HCT116 (cell line): ENCODE data around the gene VTN. TPM values are rescaled to one million over a fixed set of nuclear protein-coding genes. Genes with fewer than 3 reads are reported as not detected.

Experiments used
- ATAC-seq: fragments of 200-7000 bp; cut with Tn5 transposase; 2 replicates; pipeline ENCODE4 v1.9.1; 2020; ENCODE audit warnings: mild to moderate bottlenecking, moderate library complexity
- BruUV-seq: library from RNA; stranded (reverse); fragments of 400-500 nt; replicated peaks from 2 replicates; lab custom pipeline; 2021; lab: Mats Ljungman, UMichigan
- CTCF ChIA-PET: fragments of 300-600 bp; sonication (Branson Sonifier 250); formaldehyde crosslinking; loops from one replicate; lab custom pipeline; 2021; ENCODE audit warnings: antibody characterized with exemption; lab: Charles Lee
- POLR2A ChIA-PET: fragments of 300-600, 350-600 bp; sonication (Branson Sonifier 250); formaldehyde crosslinking; loops from one replicate; lab custom pipeline; 2021; ENCODE audit warnings: antibody characterized with exemption; lab: Charles Lee
- RAD21 ChIA-PET, 2 experiments: fragments of 300-600 bp; sonication (Branson Sonifier 250); formaldehyde crosslinking; loops; one replicate each; lab custom pipeline; 2023; ENCODE audit warnings: low total read pairs in 2 of 2; ENCODE audit not compliant: uncharacterized antibody in 2 of 2, unreplicated experiment in 2 of 2, low non-redundant PET in 1 of 2; lab: Charles Lee
- DNase-seq: peaks from one replicate; pipeline ENCODE4 v3.0.0-alpha.2; 2010; ENCODE audit warnings: low read depth, low spot score
- H2AFZ ChIP-seq: fragments of 200-600 bp; shearing (Covaris generic), sonication (generic); 2 replicates; pipeline ENCODE4 v1.6.1; 2017; ENCODE audit warnings: low read depth, mixed run types, mixed read lengths, antibody characterized with exemption, low read length; ENCODE audit not compliant: poor library complexity, severe bottlenecking
- H3K27ac ChIP-seq: 2 replicates; pipeline ENCODE4 v1.5.1; 2012; ENCODE audit warnings: low read depth, low read length
- H3K27me3 ChIP-seq: fragments of 200-600 bp; sonication (generic); 2 replicates; pipeline ENCODE4 v1.6.1; 2016; ENCODE audit warnings: mixed run types, low read length, mixed read lengths; ENCODE audit not compliant: insufficient read depth
- H3K36me3 ChIP-seq, 2 experiments: fragments of 200-500 bp in 1 of 2; fragments of 200-600 bp in 1 of 2; sonication (Bioruptor generic) in 1 of 2; sonication (generic) in 1 of 2; 2 replicates each; pipeline versions ENCODE4 v1.5.1 to v1.6.1; 2014 to 2016; ENCODE audit warnings: low read length in 2 of 2, inconsistent platforms in 1 of 2, mixed read lengths in 1 of 2, mixed run types in 1 of 2; ENCODE audit not compliant: insufficient read depth in 2 of 2, control insufficient read depth in 1 of 2
- H3K4me1 ChIP-seq, 2 experiments: fragments of 200-600 bp in 1 of 2; sonication (generic) in 1 of 2; 2 replicates each; pipeline versions ENCODE4 v1.5.1 to v1.6.1; 2012 to 2017; ENCODE audit warnings: low read length in 2 of 2, inconsistent platforms in 1 of 2, mild to moderate bottlenecking in 1 of 2, mixed read lengths in 1 of 2, mixed run types in 1 of 2, moderate library complexity in 1 of 2; ENCODE audit not compliant: insufficient read depth in 2 of 2, control insufficient read depth in 1 of 2
- H3K4me2 ChIP-seq: fragments of 200-600 bp; sonication (generic); 2 replicates; pipeline ENCODE4 v1.6.1; 2017; ENCODE audit warnings: mixed run types, low read length, mixed read lengths
- H3K4me3 ChIP-seq, 2 experiments: fragments of 200-600 bp in 1 of 2; sonication (generic) in 1 of 2; replicated peaks in 1 of 2; 2 replicates each; pipeline ENCODE4 v1.5.1; 2011 to 2016; ENCODE audit warnings: low read length in 2 of 2, control low read depth in 1 of 2, low read depth in 1 of 2, mild to moderate bottlenecking in 1 of 2, mixed read lengths in 1 of 2, mixed run types in 1 of 2
- H3K79me2 ChIP-seq: fragments of 200-600 bp; sonication (generic); 2 replicates; pipeline ENCODE4 v1.6.1; 2017; ENCODE audit warnings: mild to moderate bottlenecking, mixed run types, low read length, moderate library complexity, mixed read lengths; ENCODE audit not compliant: insufficient read depth
- H3K9ac ChIP-seq: fragments of 200-600 bp; sonication (generic); 2 replicates; pipeline ENCODE4 v1.6.1; 2016; ENCODE audit warnings: low read length, mixed read lengths
- H3K9me2 ChIP-seq: fragments of 200-600 bp; sonication (generic), shearing (Covaris generic); 2 replicates; pipeline ENCODE4 v1.6.1; 2017; ENCODE audit warnings: mixed run types, mild to moderate bottlenecking, moderate library complexity; ENCODE audit not compliant: insufficient read depth
- H3K9me3 ChIP-seq, 2 experiments: fragments of 200-500 bp in 1 of 2; fragments of 200-600 bp in 1 of 2; sonication (Bioruptor generic) in 1 of 2; sonication (generic) in 1 of 2; 2 replicates each; pipeline ENCODE4 v1.6.1; 2014 to 2017; ENCODE audit warnings: low read length in 2 of 2, mixed read lengths in 2 of 2, inconsistent platforms in 1 of 2, low read depth in 1 of 2, mild to moderate bottlenecking in 1 of 2, mixed run types in 1 of 2, moderate library complexity in 1 of 2; ENCODE audit not compliant: control insufficient read depth in 1 of 2, insufficient read depth in 1 of 2
- H4K20me1 ChIP-seq: fragments of 200-600 bp; sonication (generic), shearing (Covaris generic); 2 replicates; pipeline ENCODE4 v1.6.1; 2017; ENCODE audit warnings: mixed run types, mild to moderate bottlenecking, moderate library complexity; ENCODE audit not compliant: insufficient read depth
- EGR1 ChIP-seq: IDR thresholded peaks from 2 replicates; pipeline ENCODE4 v1.6.1; 2012; ENCODE audit warnings: low read depth
- ELF1 ChIP-seq: IDR thresholded peaks from 2 replicates; pipeline ENCODE4 v1.6.1; 2012; ENCODE audit warnings: low read depth, borderline replicate concordance
- JUND ChIP-seq: IDR thresholded peaks from 2 replicates; pipeline ENCODE4 v1.6.1; 2012
- POLR2AphosphoS5 ChIP-seq: IDR thresholded peaks from 2 replicates; pipeline ENCODE4 v1.6.1; 2011; ENCODE audit warnings: mild to moderate bottlenecking, low read depth, low read length, moderate library complexity
- SIN3A ChIP-seq: IDR thresholded peaks from 2 replicates; pipeline ENCODE4 v1.6.1; 2012; ENCODE audit warnings: low read depth
- SP1 ChIP-seq: IDR thresholded peaks from 2 replicates; pipeline ENCODE4 v1.6.1; 2012; ENCODE audit warnings: low read depth
- ZFX ChIP-seq: fragments of 450-650 bp; IDR thresholded peaks from 2 replicates; pipeline ENCODE4 v1.6.1; 2017
- intact Hi-C: fragments of 100-400 bp; cut with micrococcal nuclease; formaldehyde crosslinking; loops from 2 replicates; pipeline ENCODE4 v1.10.0; 2022
- total RNA-seq: library from RNA; stranded (reverse); gene quantifications from one replicate; pipeline ENCODE4 v1.2.1, GENCODE V29; 2021; ENCODE audit not compliant: unreplicated experiment
- TF ChIP-seq, protein P1 (sequence below): IDR thresholded peaks from 2 replicates; pipeline ENCODE4 v1.6.1; 2012
- TF ChIP-seq, protein P2 (sequence below): IDR thresholded peaks from 2 replicates; pipeline ENCODE4 v1.6.1; 2012
- TF ChIP-seq, protein P3 (sequence below): IDR thresholded peaks from 2 replicates; pipeline ENCODE4 v1.6.1; 2012; ENCODE audit warnings: low read depth
- TF ChIP-seq, protein P4 (sequence below), 3 experiments: fragments of 200-600 bp in 1 of 3; sonication (generic) in 1 of 3; IDR thresholded peaks in 2 of 3; conservative IDR thresholded peaks in 1 of 3; 2 replicates each; pipeline ENCODE4 v1.5.1; 2012 to 2017; ENCODE audit warnings: low read depth in 2 of 3, low read length in 2 of 3, antibody characterized with exemption in 1 of 3, borderline replicate concordance in 1 of 3, control low read depth in 1 of 3, mild to moderate bottlenecking in 1 of 3, mixed read lengths in 1 of 3, mixed run types in 1 of 3, moderate library complexity in 1 of 3; ENCODE audit not compliant: insufficient read depth in 1 of 3

The VTN gene
- total RNA-seq, 1 experiment from 2014 or later, result 1.5 TPM

- H3K4me2 ChIP-seq, result peak overlapping the region; percentile 98
- no peak for ATAC-seq
- H3K9me3 ChIP-seq, result no peaks in the 10 kb centered on the region
- POLR2A ChIA-PET, result interaction anchor here (2.4 kb wide), 1 partner anchor 16 kb away, joined by 8 read pairs; the partner anchor contains the start of genes IFT20 and TNFAIP1
- peaks cover 12 to 26% of the 10 kb centered on the region in 2 experiments; a peak in 3 of 4 replicates for H3K4me1 ChIP-seq
- peaks cover 55% of the 10 kb centered on the region for H3K79me2 ChIP-seq
- no TSS peak for BruUV-seq
- no peaks in the 10 kb centered on the region for H4K20me1 ChIP-seq
- CTCF ChIA-PET, result interaction anchor here (0.6 to 0.9 kb wide), 2 partner anchors 16 to 106 kb away, joined by 3 read pairs; partner anchors contain the start of genes IFT20 and TNFAIP1
- H3K27ac ChIP-seq, result peak overlapping the region; percentile 71
- TF ChIP-seq, protein P1, sequence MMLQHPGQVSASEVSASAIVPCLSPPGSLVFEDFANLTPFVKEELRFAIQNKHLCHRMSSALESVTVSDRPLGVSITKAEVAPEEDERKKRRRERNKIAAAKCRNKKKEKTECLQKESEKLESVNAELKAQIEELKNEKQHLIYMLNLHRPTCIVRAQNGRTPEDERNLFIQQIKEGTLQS, result no peak
- peak overlapping the region; percentile 86 to 95 for H3K4me3 ChIP-seq
- no peaks in the 10 kb centered on the region for H3K9me2 ChIP-seq
- H3K9ac ChIP-seq, result peak overlapping the region; percentile 91
- H2AFZ ChIP-seq, result no peak overlapping the region
- no peaks in the 10 kb centered on the region for H3K27me3 ChIP-seq
- no peak for DNase-seq
- RAD21 ChIA-PET, result no interaction called here
- peaks cover 0 to 6% of the 10 kb centered on the region in 2 experiments; a peak in 1 of 4 replicates for H3K36me3 ChIP-seq
- intact Hi-C loops, result loop anchor here (1.0 to 10.0 kb wide), 2 partner anchors 16 to 55 kb away; partner anchors contain the start of genes IFT20, SARM1, TNFAIP1 and VTN
Measured at GRCh38 chr17:28319598-28319935, 50.5 kb downstream of the VTN start.

- no peaks in the 10 kb centered on the region for H4K20me1 ChIP-seq
- no peaks in the 10 kb centered on the region for H3K27me3 ChIP-seq
- no peaks in the 10 kb centered on the region for H3K9me2 ChIP-seq
- H3K9me3 ChIP-seq, result no peaks in the 10 kb centered on the region
- intact Hi-C loops, result loop anchor here (1.0 to 10.0 kb wide), 2 partner anchors 16 to 56 kb away; partner anchors contain the start of genes IFT20, SARM1, TNFAIP1 and VTN
- BruUV-seq, result no TSS peak
- H3K27ac ChIP-seq, result peak within 1 kb of the TSS; percentile 71
- no peak within 1 kb of the TSS for H2AFZ ChIP-seq
- H3K4me1 ChIP-seq, result peaks cover 12 to 26% of the 10 kb centered on the region in 2 experiments; a peak in 3 of 4 replicates
- CTCF ChIA-PET, result interaction anchor here (0.6 to 0.9 kb wide), 2 partner anchors 16 to 106 kb away, joined by 3 read pairs; partner anchors contain the start of genes IFT20 and TNFAIP1
- POLR2A ChIA-PET, result interaction anchor here (2.4 kb wide), 1 partner anchor 17 kb away, joined by 8 read pairs; the partner anchor contains the start of genes IFT20 and TNFAIP1
- peak; percentile 90 for DNase-seq
- H3K4me2 ChIP-seq, result peak within 1 kb of the TSS; percentile 98
- RAD21 ChIA-PET, result no interaction called here
- H3K36me3 ChIP-seq, result peaks cover 0 to 6% of the 10 kb centered on the region in 2 experiments; a peak in 1 of 4 replicates
- H3K4me3 ChIP-seq, result peak within 1 kb of the TSS; percentile 86 to 95
- H3K9ac ChIP-seq, result peak within 1 kb of the TSS; percentile 91
- peaks cover 49% of the 10 kb centered on the region for H3K79me2 ChIP-seq
- ATAC-seq, result peak; percentile 97
- TF ChIP-seq ZFX, result peak; percentile 76; the same call in 1 of the 2 replicates
- TF ChIP-seq ELF1, result no peak
- TF ChIP-seq SP1, result peak; percentile 95
- no peak for TF ChIP-seq JUND
- TF ChIP-seq, protein P2, sequence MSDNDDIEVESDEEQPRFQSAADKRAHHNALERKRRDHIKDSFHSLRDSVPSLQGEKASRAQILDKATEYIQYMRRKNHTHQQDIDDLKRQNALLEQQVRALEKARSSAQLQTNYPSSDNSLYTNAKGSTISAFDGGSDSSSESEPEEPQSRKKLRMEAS, result peak; percentile 95
- peak; percentile 61 for TF ChIP-seq EGR1
- peak; percentile 82 for TF ChIP-seq POLR2AphosphoS5
- TF ChIP-seq, protein P3, sequence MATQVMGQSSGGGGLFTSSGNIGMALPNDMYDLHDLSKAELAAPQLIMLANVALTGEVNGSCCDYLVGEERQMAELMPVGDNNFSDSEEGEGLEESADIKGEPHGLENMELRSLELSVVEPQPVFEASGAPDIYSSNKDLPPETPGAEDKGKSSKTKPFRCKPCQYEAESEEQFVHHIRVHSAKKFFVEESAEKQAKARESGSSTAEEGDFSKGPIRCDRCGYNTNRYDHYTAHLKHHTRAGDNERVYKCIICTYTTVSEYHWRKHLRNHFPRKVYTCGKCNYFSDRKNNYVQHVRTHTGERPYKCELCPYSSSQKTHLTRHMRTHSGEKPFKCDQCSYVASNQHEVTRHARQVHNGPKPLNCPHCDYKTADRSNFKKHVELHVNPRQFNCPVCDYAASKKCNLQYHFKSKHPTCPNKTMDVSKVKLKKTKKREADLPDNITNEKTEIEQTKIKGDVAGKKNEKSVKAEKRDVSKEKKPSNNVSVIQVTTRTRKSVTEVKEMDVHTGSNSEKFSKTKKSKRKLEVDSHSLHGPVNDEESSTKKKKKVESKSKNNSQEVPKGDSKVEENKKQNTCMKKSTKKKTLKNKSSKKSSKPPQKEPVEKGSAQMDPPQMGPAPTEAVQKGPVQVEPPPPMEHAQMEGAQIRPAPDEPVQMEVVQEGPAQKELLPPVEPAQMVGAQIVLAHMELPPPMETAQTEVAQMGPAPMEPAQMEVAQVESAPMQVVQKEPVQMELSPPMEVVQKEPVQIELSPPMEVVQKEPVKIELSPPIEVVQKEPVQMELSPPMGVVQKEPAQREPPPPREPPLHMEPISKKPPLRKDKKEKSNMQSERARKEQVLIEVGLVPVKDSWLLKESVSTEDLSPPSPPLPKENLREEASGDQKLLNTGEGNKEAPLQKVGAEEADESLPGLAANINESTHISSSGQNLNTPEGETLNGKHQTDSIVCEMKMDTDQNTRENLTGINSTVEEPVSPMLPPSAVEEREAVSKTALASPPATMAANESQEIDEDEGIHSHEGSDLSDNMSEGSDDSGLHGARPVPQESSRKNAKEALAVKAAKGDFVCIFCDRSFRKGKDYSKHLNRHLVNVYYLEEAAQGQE, result no peak
- TF ChIP-seq, protein P4, sequence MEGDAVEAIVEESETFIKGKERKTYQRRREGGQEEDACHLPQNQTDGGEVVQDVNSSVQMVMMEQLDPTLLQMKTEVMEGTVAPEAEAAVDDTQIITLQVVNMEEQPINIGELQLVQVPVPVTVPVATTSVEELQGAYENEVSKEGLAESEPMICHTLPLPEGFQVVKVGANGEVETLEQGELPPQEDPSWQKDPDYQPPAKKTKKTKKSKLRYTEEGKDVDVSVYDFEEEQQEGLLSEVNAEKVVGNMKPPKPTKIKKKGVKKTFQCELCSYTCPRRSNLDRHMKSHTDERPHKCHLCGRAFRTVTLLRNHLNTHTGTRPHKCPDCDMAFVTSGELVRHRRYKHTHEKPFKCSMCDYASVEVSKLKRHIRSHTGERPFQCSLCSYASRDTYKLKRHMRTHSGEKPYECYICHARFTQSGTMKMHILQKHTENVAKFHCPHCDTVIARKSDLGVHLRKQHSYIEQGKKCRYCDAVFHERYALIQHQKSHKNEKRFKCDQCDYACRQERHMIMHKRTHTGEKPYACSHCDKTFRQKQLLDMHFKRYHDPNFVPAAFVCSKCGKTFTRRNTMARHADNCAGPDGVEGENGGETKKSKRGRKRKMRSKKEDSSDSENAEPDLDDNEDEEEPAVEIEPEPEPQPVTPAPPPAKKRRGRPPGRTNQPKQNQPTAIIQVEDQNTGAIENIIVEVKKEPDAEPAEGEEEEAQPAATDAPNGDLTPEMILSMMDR (IDR thresholded peaks at IDR 0.05 in 2 of 3, conservative IDR thresholded peaks at IDR 0.05 in 1 of 3; ENCODE audit: borderline replicate concordance in 1 of 3, insufficient read depth in 1 of 3, low read depth in 2 of 3, low read length in 2 of 3), result 0 out of 6 replicates have a peak, but pooled peaks of 1 of the 3 experiments have one; percentile 2
- TF ChIP-seq SIN3A, result 0 out of 2 replicates have a peak, but pooled peaks have one; percentile 61
Measured at GRCh38 chr17:28318759-28319597, 51.1 kb downstream of the VTN start, which contains the start of gene TMEM97. Gene TMEM97 (plus strand): TSS chr17:28319200. CDS start chr17:28319240, 40 bp downstream.
